Progenitor cell of endocrine pancreas (in vitro differentiated cells): ENCODE results near the gene SFSWAP. TPM values are rescaled to one million over a fixed set of nuclear protein-coding genes. Genes with fewer than 3 reads are reported as not detected.

Source experiments
- DNase-seq: peaks from one replicate; pipeline ENCODE4 v3.0.0; 2021; ENCODE audit warnings: low spot score; ENCODE audit not compliant: unreplicated experiment
- H3K27ac Mint-ChIP-seq: 2 replicates; pipeline ENCODE4 v1.8.0; 2021; ENCODE audit warnings: mild to moderate bottlenecking, moderate library complexity, mixed read lengths
- H3K27me3 Mint-ChIP-seq: 2 replicates; pipeline ENCODE4 v1.8.0; 2021; ENCODE audit warnings: mixed read lengths
- H3K36me3 Mint-ChIP-seq: 2 replicates; pipeline ENCODE4 v1.8.0; 2022; ENCODE audit warnings: mixed read lengths; ENCODE audit not compliant: insufficient read depth
- H3K4me1 Mint-ChIP-seq: 2 replicates; pipeline ENCODE4 v1.8.0; 2021; ENCODE audit warnings: low read depth, mixed read lengths
- H3K4me3 Mint-ChIP-seq: 2 replicates; pipeline ENCODE4 v1.8.0; 2021; ENCODE audit warnings: low read depth, mild to moderate bottlenecking, moderate library complexity, mixed read lengths
- H3K9me3 Mint-ChIP-seq: 2 replicates; pipeline ENCODE4 v1.8.0; 2021; ENCODE audit warnings: low read depth, mixed read lengths
- total RNA-seq: library from RNA; stranded (reverse); gene quantifications from 2 replicates; pipeline ENCODE4 v1.2.1, GENCODE V29; 2021
- TF ChIP-seq, protein P1 (sequence below): fragments of 200-600 bp; sonication (generic); IDR thresholded peaks from one replicate; pipeline ENCODE4 v1.5.0; 2021; ENCODE audit warnings: antibody characterized with exemption, mild to moderate bottlenecking; ENCODE audit not compliant: unreplicated experiment

The SFSWAP gene
- total RNA-seq, 1 donor from 2014 or later: 62.1 TPM

DNA sequence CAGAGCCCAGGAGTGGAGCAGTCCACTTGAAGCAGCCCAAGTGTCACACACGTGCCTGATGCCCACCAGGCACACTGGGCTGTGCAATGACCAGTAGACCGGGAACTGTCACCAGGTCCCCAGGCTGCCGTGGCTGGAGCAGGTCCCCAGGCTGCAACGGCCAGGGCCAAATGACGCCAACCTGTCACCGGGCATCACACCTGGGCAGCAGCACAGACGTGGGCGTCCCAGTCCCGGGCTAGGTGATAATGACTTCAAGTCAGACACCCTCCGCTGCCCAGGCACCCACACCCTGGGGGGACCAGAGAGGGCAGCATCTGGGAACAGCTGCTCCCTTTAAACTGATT lies 86.7 kb downstream of the SFSWAP start:
- Mint-ChIP-seq H3K9me3 (no peaks in the 10 kb centered on the region), H3K27ac (no peak overlapping the region), H3K4me1 (peaks cover 4% of the 10 kb centered on the region), H3K36me3 (peaks cover 24% of the 10 kb centered on the region), H3K4me3 (no peak overlapping the region), H3K27me3 (no peaks in the 10 kb centered on the region)
- no peak for DNase-seq
- TF ChIP-seq, protein P1, sequence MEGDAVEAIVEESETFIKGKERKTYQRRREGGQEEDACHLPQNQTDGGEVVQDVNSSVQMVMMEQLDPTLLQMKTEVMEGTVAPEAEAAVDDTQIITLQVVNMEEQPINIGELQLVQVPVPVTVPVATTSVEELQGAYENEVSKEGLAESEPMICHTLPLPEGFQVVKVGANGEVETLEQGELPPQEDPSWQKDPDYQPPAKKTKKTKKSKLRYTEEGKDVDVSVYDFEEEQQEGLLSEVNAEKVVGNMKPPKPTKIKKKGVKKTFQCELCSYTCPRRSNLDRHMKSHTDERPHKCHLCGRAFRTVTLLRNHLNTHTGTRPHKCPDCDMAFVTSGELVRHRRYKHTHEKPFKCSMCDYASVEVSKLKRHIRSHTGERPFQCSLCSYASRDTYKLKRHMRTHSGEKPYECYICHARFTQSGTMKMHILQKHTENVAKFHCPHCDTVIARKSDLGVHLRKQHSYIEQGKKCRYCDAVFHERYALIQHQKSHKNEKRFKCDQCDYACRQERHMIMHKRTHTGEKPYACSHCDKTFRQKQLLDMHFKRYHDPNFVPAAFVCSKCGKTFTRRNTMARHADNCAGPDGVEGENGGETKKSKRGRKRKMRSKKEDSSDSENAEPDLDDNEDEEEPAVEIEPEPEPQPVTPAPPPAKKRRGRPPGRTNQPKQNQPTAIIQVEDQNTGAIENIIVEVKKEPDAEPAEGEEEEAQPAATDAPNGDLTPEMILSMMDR: no peak

DNA sequence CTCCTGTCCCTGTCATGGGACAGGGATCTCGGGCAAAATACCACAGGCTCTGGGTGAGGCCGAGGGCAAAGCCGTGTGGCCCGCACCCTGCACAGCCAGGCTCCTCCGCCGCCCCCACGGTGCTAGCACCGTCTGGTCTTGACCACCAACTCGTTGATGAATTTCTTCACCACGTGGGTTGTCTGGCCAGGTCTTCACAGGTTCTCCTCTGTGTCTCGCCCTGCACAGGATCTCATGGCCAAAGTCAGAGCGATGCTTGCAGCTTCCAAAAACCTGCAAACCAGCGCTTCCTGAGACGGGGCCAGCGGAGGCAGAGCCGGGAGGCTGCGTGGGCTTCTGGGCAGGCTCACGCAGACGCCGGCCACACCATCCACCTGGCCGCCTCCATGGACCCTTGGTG lies 88.3 kb downstream of the SFSWAP start:
- no peak overlapping the region for H3K27ac Mint-ChIP-seq
- no peaks in the 10 kb centered on the region for H3K9me3 Mint-ChIP-seq
- H3K36me3 Mint-ChIP-seq: peaks cover 22% of the 10 kb centered on the region
- H3K27me3 Mint-ChIP-seq: no peaks in the 10 kb centered on the region
- H3K4me1 Mint-ChIP-seq: peaks cover 4% of the 10 kb centered on the region
- H3K4me3 Mint-ChIP-seq: no peak overlapping the region
- DNase-seq: no peak
- TF ChIP-seq, protein P1: no peak

DNA sequence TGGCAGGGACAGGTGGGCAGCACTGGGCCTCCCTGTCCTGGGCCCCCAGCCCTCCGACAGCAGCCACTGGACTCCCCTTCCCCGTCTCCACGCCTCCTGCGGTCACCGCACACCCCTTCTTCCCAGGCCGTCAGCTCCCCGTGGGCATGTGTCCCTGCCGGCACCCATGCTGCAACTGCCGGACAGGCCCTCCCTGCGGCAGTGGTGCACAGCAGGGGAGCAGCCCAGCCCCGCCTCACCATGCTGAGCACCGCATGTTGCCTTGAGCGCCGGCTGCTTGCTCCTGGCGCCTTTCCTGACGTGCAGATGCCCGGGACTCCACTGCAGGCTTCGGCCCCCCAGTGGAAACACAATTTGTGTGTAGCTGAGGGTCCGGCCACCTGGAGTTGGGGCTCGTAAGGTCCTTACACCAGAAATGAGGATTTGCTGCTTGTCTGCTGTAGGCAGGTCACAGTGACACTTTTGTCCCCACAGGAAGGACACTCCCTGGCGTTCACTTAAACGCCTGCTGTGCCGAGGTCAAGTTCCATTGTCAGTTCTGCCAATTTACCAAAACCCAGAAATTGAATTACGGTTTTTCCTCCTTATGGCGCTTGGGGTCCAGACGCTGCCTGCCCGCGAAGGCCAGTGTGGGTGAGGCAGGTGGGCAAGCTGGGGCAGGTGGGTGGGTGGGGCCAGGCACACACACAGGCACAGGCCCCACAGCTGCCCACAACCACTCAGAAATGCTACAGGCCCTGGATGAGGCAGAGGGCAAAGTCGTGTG lies 89.1 kb downstream of the SFSWAP start:
- Mint-ChIP-seq H3K4me1 (peaks cover 4% of the 10 kb centered on the region), H3K27me3 (no peaks in the 10 kb centered on the region), H3K9me3 (no peaks in the 10 kb centered on the region), H3K27ac (no peak overlapping the region), H3K4me3 (no peak overlapping the region), H3K36me3 (peaks cover 22% of the 10 kb centered on the region)
- DNase-seq: no peak
- TF ChIP-seq, protein P1: no peak

DNA sequence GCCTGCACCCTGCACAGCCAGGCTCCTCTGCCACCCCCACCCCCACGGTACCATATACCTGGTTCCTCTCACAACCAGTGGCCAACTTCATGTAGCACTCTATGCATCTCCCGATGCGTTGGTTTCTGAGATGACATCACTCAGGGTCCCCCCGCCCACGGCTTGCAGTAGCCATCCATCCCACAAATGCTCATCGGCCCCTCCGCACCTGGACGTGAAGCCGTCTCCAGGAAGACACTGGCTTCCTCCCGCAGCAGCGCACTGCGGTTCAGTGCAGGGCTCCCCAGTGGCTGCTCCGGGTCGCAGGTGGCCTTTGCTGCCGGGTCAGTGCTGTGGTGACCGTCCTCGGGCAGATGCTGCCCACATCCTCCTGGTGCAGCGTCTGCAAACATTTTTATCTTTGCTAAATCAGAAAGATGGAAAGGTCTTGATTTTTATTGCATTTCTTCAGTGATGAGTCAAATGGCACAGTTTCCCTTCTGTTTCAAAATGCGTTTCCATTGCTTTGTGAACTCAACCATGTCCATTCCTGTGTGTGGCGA lies 89.8 kb downstream of the SFSWAP start:
- no peak overlapping the region for H3K4me3 Mint-ChIP-seq
- H3K4me1 Mint-ChIP-seq: peaks cover 4% of the 10 kb centered on the region
- no peak for DNase-seq
- H3K27ac Mint-ChIP-seq: no peak overlapping the region
- peaks cover 22% of the 10 kb centered on the region for H3K36me3 Mint-ChIP-seq
- H3K27me3 Mint-ChIP-seq: no peaks in the 10 kb centered on the region
- TF ChIP-seq, protein P1: no peak
- H3K9me3 Mint-ChIP-seq: no peaks in the 10 kb centered on the region

DNA sequence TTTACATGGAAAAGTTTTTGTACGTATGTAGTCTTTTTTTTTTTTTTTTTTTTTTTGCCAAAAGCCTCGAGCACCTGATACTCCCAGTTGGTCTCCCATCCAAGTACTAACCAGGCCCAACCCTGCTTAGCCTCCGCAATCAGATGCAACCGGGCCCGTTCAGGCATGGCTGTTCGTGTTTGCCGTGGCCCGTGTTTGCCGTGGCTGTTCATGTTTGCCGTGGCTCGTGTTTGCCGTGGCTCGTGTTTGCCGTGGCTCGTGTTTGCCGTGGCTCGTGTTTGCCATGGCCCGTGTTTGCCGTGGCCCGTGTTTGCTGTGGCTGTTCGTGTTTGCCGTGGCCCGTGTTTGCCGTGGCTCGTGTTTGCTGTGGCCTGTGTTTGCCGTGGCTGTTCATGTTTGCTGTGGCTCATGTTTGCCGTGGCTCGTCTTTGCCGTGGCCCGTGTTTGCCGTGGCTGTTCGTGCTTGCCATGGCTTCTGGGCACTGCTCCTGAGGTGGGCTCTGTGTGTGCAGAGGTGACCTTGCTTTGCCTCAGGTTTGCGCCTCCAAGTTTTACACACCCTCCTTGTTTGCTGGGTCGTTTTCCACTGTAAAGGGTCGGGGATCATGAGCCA lies 90.5 kb downstream of the SFSWAP start:
- Mint-ChIP-seq H3K27me3 (no peaks in the 10 kb centered on the region), H3K4me3 (no peak overlapping the region), H3K27ac (no peak overlapping the region), H3K4me1 (no peaks in the 10 kb centered on the region), H3K36me3 (peaks cover 20% of the 10 kb centered on the region), H3K9me3 (no peaks in the 10 kb centered on the region)
- TF ChIP-seq, protein P1: no peak
- DNase-seq: no peak
